H9 (cell line): ENCODE results near the gene ZNF267. TPM values are rescaled to one million over a fixed set of nuclear protein-coding genes. Genes with fewer than 3 reads are reported as not detected.

Source experiments
- DNase-seq: peaks from one replicate; pipeline ENCODE4 v3.0.0-alpha.2; 2017
- H2AFZ ChIP-seq: one replicate; pipeline ENCODE4 v1.6.1; 2013; ENCODE audit warnings: mild to moderate bottlenecking, low read length, control low read depth, moderate library complexity
- H2AK5ac ChIP-seq: 2 replicates; pipeline ENCODE4 v1.6.1; 2013; ENCODE audit warnings: low read length, control low read depth, mixed read lengths; ENCODE audit not compliant: insufficient read length
- H2BK120ac ChIP-seq: one replicate; pipeline ENCODE4 v1.6.1; 2013; ENCODE audit warnings: low read depth, mild to moderate bottlenecking, low read length, control low read depth, inconsistent platforms; ENCODE audit not compliant: poor library complexity, severe bottlenecking
- H2BK12ac ChIP-seq: 2 replicates; pipeline ENCODE4 v1.6.1; 2013; ENCODE audit warnings: low read length, control low read depth, mixed read lengths, low read depth; ENCODE audit not compliant: insufficient read length
- H2BK15ac ChIP-seq: 2 replicates; pipeline ENCODE4 v1.6.1; 2013; ENCODE audit warnings: low read depth, low read length, control low read depth
- H2BK20ac ChIP-seq: one replicate; pipeline ENCODE4 v1.6.1; 2013; ENCODE audit warnings: low read depth, mild to moderate bottlenecking, low read length, control low read depth, inconsistent platforms; ENCODE audit not compliant: poor library complexity, severe bottlenecking
- H2BK5ac ChIP-seq: 2 replicates; pipeline ENCODE4 v1.6.1; 2013; ENCODE audit warnings: low read length, control low read depth, mixed read lengths; ENCODE audit not compliant: insufficient read length
- H3K14ac ChIP-seq: 2 replicates; pipeline ENCODE4 v1.6.1; 2013; ENCODE audit warnings: low read length, control low read depth; ENCODE audit not compliant: insufficient read depth
- H3K18ac ChIP-seq: 2 replicates; pipeline ENCODE4 v1.6.1; 2013; ENCODE audit warnings: low read depth, mild to moderate bottlenecking, mixed read lengths, low read length, control low read depth; ENCODE audit not compliant: insufficient read length
- H3K23ac ChIP-seq: 2 replicates; pipeline ENCODE4 v1.6.1; 2013; ENCODE audit warnings: low read length, control low read depth, mixed read lengths, low read depth; ENCODE audit not compliant: insufficient read length
- H3K23me2 ChIP-seq: 2 replicates; pipeline ENCODE4 v1.6.1; 2013; ENCODE audit warnings: low read depth, mild to moderate bottlenecking, mixed read lengths, low read length, control low read depth; ENCODE audit not compliant: insufficient read length, poor library complexity, severe bottlenecking
- H3K27ac ChIP-seq: 2 replicates; pipeline ENCODE4 v1.5.1; 2013; ENCODE audit warnings: low read length, control low read depth, mixed read lengths, low read depth; ENCODE audit not compliant: insufficient read length
- H3K27me3 ChIP-seq: 2 replicates; pipeline ENCODE4 v1.6.1; 2013; ENCODE audit warnings: low read length, control low read depth, inconsistent platforms; ENCODE audit not compliant: insufficient read depth
- H3K4ac ChIP-seq: 2 replicates; pipeline ENCODE4 v1.6.1; 2013; ENCODE audit warnings: low read depth, mild to moderate bottlenecking, control low read depth, inconsistent platforms, low read length, moderate library complexity
- H3K4me1 ChIP-seq: 2 replicates; pipeline ENCODE4 v1.6.1; 2013; ENCODE audit warnings: low read length, control low read depth, inconsistent platforms; ENCODE audit not compliant: insufficient read depth
- H3K4me2 ChIP-seq: 2 replicates; pipeline ENCODE4 v1.6.1; 2013; ENCODE audit warnings: low read length, control low read depth, mixed read lengths; ENCODE audit not compliant: insufficient read length, insufficient read depth
- H3K56ac ChIP-seq: 2 replicates; pipeline ENCODE4 v1.6.1; 2013; ENCODE audit warnings: low read depth, mild to moderate bottlenecking, mixed read lengths, low read length, control low read depth; ENCODE audit not compliant: insufficient read length
- H3K79me1 ChIP-seq: 2 replicates; pipeline ENCODE4 v1.6.1; 2013; ENCODE audit warnings: low read depth, mild to moderate bottlenecking, moderate library complexity, low read length, control low read depth, inconsistent platforms; ENCODE audit not compliant: insufficient read depth, poor library complexity, severe bottlenecking
- H3K79me2 ChIP-seq: 2 replicates; pipeline ENCODE4 v1.6.1; 2013; ENCODE audit warnings: low read length, control low read depth, inconsistent platforms; ENCODE audit not compliant: insufficient read depth
- H3K9ac ChIP-seq: 2 replicates; pipeline ENCODE4 v1.6.1; 2013; ENCODE audit warnings: low read length, control low read depth, mixed read lengths; ENCODE audit not compliant: insufficient read length; ENCODE audit errors: extremely low read depth
- H3K9me3 ChIP-seq: one replicate; pipeline ENCODE4 v1.6.1; 2013; ENCODE audit warnings: low read depth, low read length, inconsistent platforms; ENCODE audit not compliant: control insufficient read depth
- H3T11ph ChIP-seq: one replicate; pipeline ENCODE4 v1.6.1; 2013; ENCODE audit warnings: mild to moderate bottlenecking, low read length, control low read depth, inconsistent platforms
- H4K20me1 ChIP-seq: one replicate; pipeline ENCODE4 v1.6.1; 2013; ENCODE audit not compliant: control insufficient read depth, insufficient read length, insufficient read depth
- H4K5ac ChIP-seq: 2 replicates; pipeline ENCODE4 v1.6.1; 2013; ENCODE audit warnings: low read depth, mild to moderate bottlenecking, mixed read lengths, low read length, control low read depth; ENCODE audit not compliant: insufficient read length
- H4K8ac ChIP-seq: replicated peaks from 2 replicates; pipeline ENCODE4 v1.6.1; 2013; ENCODE audit warnings: low read length, control low read depth, mixed read lengths, low read depth; ENCODE audit not compliant: insufficient read length
- H4K91ac ChIP-seq: 2 replicates; pipeline ENCODE4 v1.6.1; 2013; ENCODE audit warnings: low read depth, mild to moderate bottlenecking, moderate library complexity, mixed read lengths, low read length, control low read depth; ENCODE audit not compliant: insufficient read length
- H3K27ac Mint-ChIP-seq, 3 experiments: 2 replicates in 2 of 3; 3 replicates in 1 of 3; pipeline ENCODE4 v1.8.0; 2020 to 2021; ENCODE audit warnings: mixed read lengths in 3 of 3, mild to moderate bottlenecking in 1 of 3, moderate library complexity in 1 of 3
- H3K27me3 Mint-ChIP-seq: 2 replicates; pipeline ENCODE4 v1.8.0; 2021; ENCODE audit warnings: low read depth, mild to moderate bottlenecking, moderate library complexity, mixed read lengths
- H3K36me3 Mint-ChIP-seq, 3 experiments: 2 replicates in 2 of 3; 3 replicates in 1 of 3; pipeline ENCODE4 v1.8.0; 2020 to 2021; ENCODE audit warnings: low read depth in 3 of 3, mixed read lengths in 3 of 3; ENCODE audit not compliant: insufficient read depth in 1 of 3
- H3K4me1 Mint-ChIP-seq, 2 experiments: 2 replicates each; pipeline ENCODE4 v1.8.0; 2020; ENCODE audit warnings: mixed read lengths in 2 of 2
- H3K4me3 Mint-ChIP-seq, 2 experiments: 2 replicates in 1 of 2; 3 replicates in 1 of 2; pipeline ENCODE4 v1.8.0; 2020 to 2021; ENCODE audit warnings: mild to moderate bottlenecking in 2 of 2, mixed read lengths in 2 of 2, moderate library complexity in 1 of 2
- H3K9me3 Mint-ChIP-seq, 2 experiments: 2 replicates in 1 of 2; 3 replicates in 1 of 2; pipeline ENCODE4 v1.8.0; 2020; ENCODE audit warnings: mild to moderate bottlenecking in 2 of 2, mixed read lengths in 2 of 2, moderate library complexity in 1 of 2
- CTCF ChIP-seq: fragments of 200-600 bp; sonication (generic); conservative IDR thresholded peaks from 3 replicates; pipeline ENCODE4 v1.8.0; 2021; ENCODE audit warnings: antibody characterized with exemption, mild to moderate bottlenecking
- WGBS: extraction: QIAGEN DNeasy Blood & Tissue Kit; methylation state at CpG from one replicate; pipeline ENCODE4 v1.1.7; 2013; ENCODE audit warnings: missing lambda C conversion rate, low lambda C conversion rate, mixed read lengths; ENCODE audit not compliant: insufficient read length; ENCODE audit errors: extremely low coverage; 5-methylcytosine and 5-hydroxymethylcytosine counted together
- total RNA-seq: library from RNA; stranded (reverse); gene quantifications from 2 replicates; pipeline ENCODE4 v1.2.1, GENCODE V29; 2021

Gene ZNF267
- total RNA-seq, 1 experiment from 2014 or later, result 36.1 TPM

- H3K4me1 Mint-ChIP-seq, result peaks cover 12 to 27% of the 10 kb centered on the region in 2 experiments
- no peak overlapping the region for H3K56ac ChIP-seq
- H3K79me1 ChIP-seq, result no peaks in the 10 kb centered on the region
- no peaks in the 10 kb centered on the region for H3K27me3 ChIP-seq
- no peak overlapping the region for H3K18ac ChIP-seq
- H3K79me2 ChIP-seq, result peaks cover 31% of the 10 kb centered on the region; the same call in 1 of the 2 replicates
- H2BK12ac ChIP-seq, result no peak overlapping the region
- H3K23ac ChIP-seq, result no peak overlapping the region
- no peak overlapping the region for H4K5ac ChIP-seq
- H2BK15ac ChIP-seq, result no peak overlapping the region
- H4K8ac ChIP-seq, result no peak overlapping the region
- H3T11ph ChIP-seq, result no peak overlapping the region
- no peak for DNase-seq
- no peak overlapping the region for H3K9ac ChIP-seq
- no peak overlapping the region for H4K91ac ChIP-seq
- no peak overlapping the region for H2AK5ac ChIP-seq
- no peak overlapping the region for H3K14ac ChIP-seq
- H3K4ac ChIP-seq, result no peak overlapping the region
- no peak overlapping the region for H3K27ac Mint-ChIP-seq
- peaks cover 4 to 46% (median 26%) of the 10 kb centered on the region in 3 experiments for H3K36me3 Mint-ChIP-seq
- no peak overlapping the region for H2BK20ac ChIP-seq
- H3K4me2 ChIP-seq, result no peak overlapping the region
- H3K27me3 Mint-ChIP-seq, result peaks cover 6% of the 10 kb centered on the region
- H2AFZ ChIP-seq, result no peak overlapping the region
- no peak for TF ChIP-seq CTCF
- H3K9me3 ChIP-seq, result no peaks in the 10 kb centered on the region
- H3K23me2 ChIP-seq, result no peaks in the 10 kb centered on the region
- no peak overlapping the region for H2BK120ac ChIP-seq
- peaks cover 7% of the 10 kb centered on the region; the same call in 1 of the 2 replicates for H3K4me1 ChIP-seq
- H3K9me3 Mint-ChIP-seq, result peaks cover 0 to 33% of the 10 kb centered on the region in 2 experiments; a peak in 3 of 5 replicates
- WGBS, result no CpG with 5 or more reads among the region's 4 CpGs
- H2BK5ac ChIP-seq, result no peak overlapping the region
- H3K27ac ChIP-seq, result no peak overlapping the region
- H4K20me1 ChIP-seq, result peaks cover 2% of the 10 kb centered on the region
- peak overlapping the region in 1 of 2 experiments; percentile 96; a peak in 1 of 5 replicates for H3K4me3 Mint-ChIP-seq
These were observed 2.4 kb downstream of the ZNF267 start for GRCh38 chr16:31875928-31876547.
